K562 (cell line): ENCODE results near the gene ITPR1. TPM values are rescaled to one million over a fixed set of nuclear protein-coding genes. Genes with fewer than 3 reads are reported as not detected.

Source experiments
- ATAC-seq: fragments of 200-7000 bp; cut with Tn5 transposase; 3 replicates; pipeline ENCODE4 v1.9.1; 2020; ENCODE audit warnings: moderate library complexity
- BruUV-seq: library from RNA; stranded (reverse); fragments of 400-500 nt; replicated peaks from 2 replicates; lab custom pipeline; 2021; lab: Mats Ljungman, UMichigan
- CTCF ChIA-PET: fragments of 300-600 bp; formaldehyde crosslinking; extraction: SDS; loops from one replicate; lab custom pipeline; 2021; ENCODE audit warnings: low intra/inter-chr PET ratio; lab: Yijun Ruan, JAX
- POLR2A ChIA-PET: fragments of 300-600, 350-650 bp; sonication (Branson Sonifier 250); formaldehyde crosslinking; extraction: SDS; loops from one replicate; lab custom pipeline; 2021; ENCODE audit warnings: antibody characterized with exemption, inconsistent platforms; lab: Yijun Ruan, JAX
- DNase-seq, 4 experiments: peaks; one replicate each; pipeline versions ENCODE4 v3.0.0 to v3.0.0-alpha.2; 2011 to 2018; ENCODE audit warnings: low spot score in 3 of 4, mixed read lengths in 3 of 4; ENCODE audit errors: extremely low read depth in 1 of 4
- FAIRE-seq: peaks from 2 replicates; lab custom pipeline; 2011; peaks lifted over from hg19 to GRCh38; lab: Jason Lieb, UNC
- H2AFZ ChIP-seq: 2 replicates; pipeline ENCODE4 v1.6.0; 2011; ENCODE audit warnings: low read depth, low read length, control low read depth, inconsistent platforms
- H3K27ac ChIP-seq: fragments of 200-600 bp; 3 replicates; pipeline ENCODE4 v1.8.0; 2011; ENCODE audit warnings: low read depth, mild to moderate bottlenecking, control low read depth, inconsistent platforms, low read length, moderate library complexity, mixed read lengths; ENCODE audit errors: extremely low read depth
- H3K27me3 ChIP-seq, 2 experiments: fragments of 300-600 bp in 1 of 2; 2 replicates in 1 of 2; 3 replicates in 1 of 2; pipeline versions ENCODE4 v1.6.0 to v1.8.0; 2011; ENCODE audit warnings: inconsistent platforms in 2 of 2, low read length in 2 of 2, mild to moderate bottlenecking in 1 of 2, mixed read lengths in 1 of 2, moderate library complexity in 1 of 2; ENCODE audit not compliant: control insufficient read depth in 2 of 2, insufficient read depth in 2 of 2
- H3K36me3 ChIP-seq: fragments of 300-600 bp; 3 replicates; pipeline ENCODE4 v1.8.0; 2011; ENCODE audit warnings: mild to moderate bottlenecking, low read length, inconsistent platforms; ENCODE audit not compliant: control insufficient read depth, insufficient read depth
- H3K4me1 ChIP-seq, 2 experiments: fragments of 200-600 bp in 1 of 2; replicated peaks in 1 of 2; 2 replicates in 1 of 2; 3 replicates in 1 of 2; pipeline versions ENCODE4 v1.5.1 to v1.8.0; 2011; ENCODE audit warnings: inconsistent platforms in 2 of 2, low read length in 2 of 2, mild to moderate bottlenecking in 1 of 2, mixed read lengths in 1 of 2, moderate library complexity in 1 of 2; ENCODE audit not compliant: control insufficient read depth in 2 of 2, insufficient read depth in 2 of 2
- H3K4me2 ChIP-seq: 2 replicates; pipeline ENCODE4 v1.6.1; 2011; ENCODE audit warnings: low read length, control low read depth, inconsistent platforms, mixed read lengths; ENCODE audit not compliant: insufficient read depth
- H3K4me3 ChIP-seq: fragments of 200-600 bp; sonication (generic), shearing (Covaris generic); 2 replicates; pipeline ENCODE4 v1.5.1; 2016; ENCODE audit warnings: control low read depth, inconsistent platforms
- H3K79me2 ChIP-seq: fragments of 200-600 bp; 3 replicates; pipeline ENCODE4 v1.8.0; 2011; ENCODE audit warnings: low read length, inconsistent platforms; ENCODE audit not compliant: control insufficient read depth, insufficient read depth
- H3K9ac ChIP-seq, 2 experiments: 2 replicates each; pipeline versions ENCODE4 v1.6.0 to v1.6.1; 2011; ENCODE audit warnings: low read depth in 2 of 2, low read length in 2 of 2, control low read depth in 1 of 2, inconsistent platforms in 1 of 2, mild to moderate bottlenecking in 1 of 2, mixed read lengths in 1 of 2; ENCODE audit not compliant: insufficient read depth in 1 of 2
- H3K9me1 ChIP-seq: one replicate; pipeline ENCODE4 v1.6.0; 2011; ENCODE audit warnings: inconsistent platforms, mild to moderate bottlenecking, low read length, moderate library complexity; ENCODE audit not compliant: control insufficient read depth, insufficient read depth
- H3K9me3 ChIP-seq: replicated peaks from 2 replicates; pipeline ENCODE4 v1.5.1; 2011; ENCODE audit warnings: low read depth, low read length, inconsistent platforms; ENCODE audit not compliant: control insufficient read depth, insufficient read depth
- H4K20me1 ChIP-seq: replicated peaks from 2 replicates; pipeline ENCODE4 v1.6.1; 2011; ENCODE audit warnings: low read length, inconsistent platforms, mixed read lengths; ENCODE audit not compliant: control insufficient read depth, insufficient read depth
- ADNP ChIP-seq: fragments of 200-800 bp; sonication (Bioruptor generic); IDR thresholded peaks from 2 replicates; pipeline ENCODE4 v1.6.1; 2016; ENCODE audit warnings: missing genetic modification characterization, missing compliant biosample characterization
- ATF3 ChIP-seq, 2 experiments: fragments of 450-650 bp in 1 of 2; sonication (generic) in 1 of 2; formaldehyde crosslinking in 1 of 2; IDR thresholded peaks in 1 of 2; conservative IDR thresholded peaks in 1 of 2; 2 replicates each; pipeline versions ENCODE4 v1.6.1 to v1.8.1; 2016 to 2023; ENCODE audit warnings: mild to moderate bottlenecking in 2 of 2, moderate library complexity in 2 of 2, inconsistent platforms in 1 of 2, missing genetic modification reagents in 1 of 2
- BRF2 ChIP-seq: IDR thresholded peaks from 3 replicates; pipeline ENCODE4 v1.6.1; 2011; ENCODE audit warnings: borderline replicate concordance, mild to moderate bottlenecking; ENCODE audit not compliant: insufficient read length, insufficient read depth
- CBX1 ChIP-seq: sonication (generic); IDR thresholded peaks from 2 replicates; pipeline ENCODE4 v1.6.1; 2016; ENCODE audit warnings: antibody characterized with exemption, low read depth, mild to moderate bottlenecking
- CEBPG ChIP-seq, 3 experiments: fragments of 200-800 bp in 1 of 3; sonication (Bioruptor generic) in 1 of 3; sonication (generic) in 1 of 3; formaldehyde crosslinking in 1 of 3; IDR thresholded peaks in 2 of 3; conservative IDR thresholded peaks in 1 of 3; 2 replicates each; pipeline versions ENCODE4 v1.6.1 to v1.8.0; 2016 to 2022; ENCODE audit warnings: missing compliant biosample characterization in 2 of 3, missing genetic modification characterization in 2 of 3, mild to moderate bottlenecking in 1 of 3, missing genetic modification reagents in 1 of 3
- CREB3 ChIP-seq: fragments of 450-650 bp; conservative IDR thresholded peaks from 2 replicates; pipeline ENCODE4 v1.6.1; 2016; ENCODE audit warnings: missing genetic modification characterization, low read depth, mild to moderate bottlenecking, missing compliant biosample characterization, moderate library complexity
- FOXO4 ChIP-seq: fragments of 450-650 bp; formaldehyde crosslinking; IDR thresholded peaks from 2 replicates; pipeline ENCODE4 v1.4.0; 2020; ENCODE audit warnings: mild to moderate bottlenecking, moderate library complexity
- HLTF ChIP-seq: fragments of 450-650 bp; IDR thresholded peaks from 2 replicates; pipeline ENCODE4 v1.6.1; 2016
- HMBOX1 ChIP-seq: sonication (generic); IDR thresholded peaks from 2 replicates; pipeline ENCODE4 v1.6.1; 2016
- MCM7 ChIP-seq, 2 experiments: fragments of 450-650 bp; IDR thresholded peaks; 2 replicates each; pipeline ENCODE4 v1.6.1; 2016 to 2018
- RBM17 ChIP-seq: fragments of 200-400 bp; formaldehyde crosslinking; IDR thresholded peaks from 2 replicates; pipeline ENCODE4 v1.6.1; 2017; ENCODE audit warnings: low read depth, mild to moderate bottlenecking, low read length, borderline replicate concordance
- SRSF9 ChIP-seq: fragments of 200-400 bp; formaldehyde crosslinking; IDR thresholded peaks from 2 replicates; pipeline ENCODE4 v1.6.1; 2017; ENCODE audit warnings: low read depth, low read length, borderline replicate concordance
- ZNF134 ChIP-seq: fragments of 250-450 bp; sonication (Bioruptor Pico); conservative IDR thresholded peaks from 2 replicates; pipeline ENCODE4 v1.4.0; 2020
- WGBS: fragments of 100-300 bp; shearing (Covaris generic); methylation state at CpG from one replicate; pipeline ENCODE4 v1.1.6; 2016; ENCODE audit warnings: low coverage, mixed read lengths; ENCODE audit not compliant: insufficient coverage; ENCODE audit errors: missing lambda C conversion rate; 5-methylcytosine and 5-hydroxymethylcytosine counted together
- in situ Hi-C: fragments of 300-500 bp; cut with MboI; formaldehyde crosslinking; loops from 4 replicates; pipeline ENCODE4 v1.15.0; 2018; ENCODE audit warnings: inconsistent platforms, mixed read lengths
- intact Hi-C: fragments of 100-400 bp; cut with micrococcal nuclease; formaldehyde crosslinking; loops from 2 replicates; pipeline ENCODE4 v1.14.2; 2022
- polyA plus RNA-seq, 8 experiments: library from polyadenylated mRNA; depleted of rRNA in 4 of 8; stranded (reverse) in 5 of 8; unstranded in 3 of 8; fragments of >200 nt; fragmentation: Nextera tagmentation in 2 of 8; fragmentation: Illumina TruSeq in 1 of 8; extraction: Ambion mirVana in 2 of 8; extraction: Trizol in 1 of 8; gene quantifications; 2 replicates each; pipeline versions ENCODE4 v1.2.1 to v1.2.3, GENCODE V29; 2011 to 2014; ENCODE audit warnings: inconsistent platforms in 1 of 8, missing spikeins in 1 of 8
- total RNA-seq, 7 experiments: library from RNA; depleted of rRNA in 6 of 7; stranded (reverse); fragments of >200 nt in 6 of 7; fragmentation: Illumina TruSeq in 2 of 7; extraction: Trizol in 2 of 7; gene quantifications; 2 replicates each; pipeline versions ENCODE4 v1.2.1 to v1.2.3, GENCODE V29; 2011 to 2021; ENCODE audit warnings: low replicate concordance in 1 of 7

ITPR1 gene
- total and polyA plus RNA-seq, 9 of the 15 experiments (the other 6 are each of a cell fraction or from before 2014, with no cell fraction given) = 22.4 to 40.0 (median 27.4) TPM

GRCh38 chr3:4627651-4628375 is 134.7 kb downstream of the ITPR1 start:
- POLR2A ChIA-PET = interaction anchor here (0.6 to 1.7 kb wide), 5 partner anchors 14 to 135 kb away, joined by 3 to 4 read pairs (median 4); partner anchors contain the start of gene ITPR1
- Histone ChIP-seq H2AFZ (no peak overlapping the region), H3K36me3 (no peaks in the 10 kb centered on the region), H3K79me2 (no peaks in the 10 kb centered on the region), H3K9ac (no peak overlapping the region; a peak in 1 of 4 replicates), H3K27me3 (no peaks in the 10 kb centered on the region), H3K4me1 (0 out of 5 replicates have a peak, but pooled peaks cover 0 to 2% of the 10 kb centered on the region in 2 experiments), H3K9me1 (no peaks in the 10 kb centered on the region), H4K20me1 (no peaks in the 10 kb centered on the region), H3K4me3 (no peak overlapping the region), H3K4me2 (no peak overlapping the region), H3K27ac (no peak overlapping the region), H3K9me3 (no peaks in the 10 kb centered on the region)
- ATAC-seq = peak; percentile 51
- DNase-seq = no peak
- BruUV-seq = no TSS peak
- 59% methylated on average over 10 of the region's 10 CpGs for WGBS
- no peak for FAIRE-seq
- in situ Hi-C loops = no loop called here
- intact Hi-C loops = loop anchor here (5.0 kb wide), 1 partner anchor 161 kb away; the partner anchor contains the start of gene SUMF1
- CTCF ChIA-PET = interaction anchor here (1.3 kb wide), 1 partner anchor 277 kb away, joined by 3 read pairs; no protein-coding TSS in a partner anchor
- TF ChIP-seq ZNF134 (CRISPR knock-in tag) (no peak), RBM17 (no peak), CBX1 (no peak), MCM7 (IDR thresholded peaks at IDR 0.05) (no peak), SRSF9 (no peak), HMBOX1 (no peak), CEBPG (CRISPR knock-in tag; IDR thresholded peaks at IDR 0.05) (no peak), CEBPG (tag; conservative IDR thresholded peaks at IDR 0.05 in 1 of 2, IDR thresholded peaks at IDR 0.05 in 1 of 2) (peak in 1 of 2 experiments; percentile 63; a peak in 2 of 4 replicates), BRF2 (no peak), ADNP (tag) (no peak), CREB3 (no peak), HLTF (no peak), ATF3 (IDR thresholded peaks at IDR 0.05) (peak; percentile 12; the same call in 1 of the 2 replicates), ATF3 (CRISPR knock-in tag; conservative IDR thresholded peaks at IDR 0.05) (no peak), FOXO4 (CRISPR knock-in tag) (no peak)
